NCI-H748 (cell line): Measurements from ENCODE around the gene DVL2.

ENCODE experiments used
- DNase-seq: peaks from one replicate; lab custom pipeline; 2025; ENCODE audit not compliant: unreplicated experiment; lab: John Stamatoyannopoulos, UW

Gene DVL2

GRCh38 chr17:7219812-7220592 lies 14.3 kb downstream of the DVL2 start, which contains the start of the genes ACADVL and DLG4:
Gene ACADVL (plus strand): TSS chr17:7219938. CDS start chr17:7219985, 47 bp downstream.
Gene DLG4 (minus strand): TSS chr17:7219836.
- peak; percentile 83 for DNase-seq

GRCh38 chr17:7219229-7219811 lies 15.0 kb downstream of the DVL2 start:
- no peak for DNase-seq

DNA sequence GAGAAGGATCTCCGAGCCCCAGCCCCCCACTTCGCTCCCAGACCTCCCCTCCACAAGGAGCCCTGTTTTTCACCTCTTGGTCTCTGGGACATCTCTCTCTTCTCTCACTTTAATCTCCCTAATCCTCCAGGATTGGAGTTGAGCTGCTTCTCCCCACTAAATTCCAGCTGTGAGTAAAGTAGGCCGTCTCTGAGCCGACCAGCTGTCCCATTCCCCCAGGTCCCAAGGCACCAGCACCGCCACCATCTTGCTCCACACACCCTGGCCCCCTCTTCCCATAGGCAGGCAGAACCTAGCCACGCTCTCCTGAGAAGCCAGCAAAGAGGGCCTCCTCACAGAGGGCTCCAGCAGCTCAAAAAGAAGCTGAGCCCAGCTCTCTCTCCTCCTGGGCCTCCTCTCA lies 15.6 kb downstream of the DVL2 start:
- DNase-seq, result no peak

GRCh38 chr17:7218166-7218565 lies 16.2 kb downstream of the DVL2 start:
- DNase-seq, result no peak

DNA sequence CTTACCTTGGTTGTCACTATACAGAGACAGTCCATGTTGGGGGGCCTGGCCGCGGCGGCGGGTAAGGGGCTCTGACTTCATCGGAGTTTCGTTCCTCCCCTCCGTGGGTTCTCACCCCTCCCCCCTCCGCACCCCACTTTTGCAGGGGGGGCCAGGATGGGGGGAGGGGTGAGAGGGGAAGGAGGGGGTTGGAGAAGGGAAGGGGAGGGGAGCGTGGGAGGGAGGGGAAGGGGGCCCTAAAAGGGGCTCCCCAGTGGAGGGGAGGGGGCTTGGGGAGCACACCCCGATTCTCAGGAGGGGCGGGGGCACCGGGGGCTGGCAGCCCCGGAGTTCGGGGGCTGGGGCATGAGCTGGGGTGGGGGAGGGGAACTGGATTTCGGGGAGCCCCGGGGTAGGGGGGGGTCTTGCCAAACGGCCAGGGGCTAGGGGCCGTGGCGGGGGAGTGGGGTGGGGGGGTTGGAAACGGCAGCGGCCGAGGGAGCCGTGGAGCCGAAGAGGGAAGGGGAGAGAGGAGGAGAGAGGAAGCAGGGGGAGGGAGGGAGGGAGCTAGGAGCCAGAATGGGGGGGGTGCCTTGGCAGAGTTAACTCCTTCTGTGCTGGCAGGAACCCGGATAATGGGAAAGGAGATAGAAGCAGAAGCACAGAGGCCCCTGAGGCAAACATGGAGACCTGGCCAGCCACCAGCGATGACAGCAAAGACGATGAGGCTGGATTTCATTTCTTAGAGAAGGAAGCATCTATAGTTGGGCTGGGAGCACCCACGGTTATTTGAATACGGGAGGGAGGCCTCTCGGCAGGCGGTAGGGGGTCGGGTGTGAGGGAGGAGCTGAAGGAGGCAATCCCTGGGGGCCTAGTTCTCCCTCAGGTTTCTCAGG lies 17.0 kb downstream of the DVL2 start:
- DNase-seq, result peak; percentile 59

GRCh38 chr17:7216242-7217112 lies 17.8 kb downstream of the DVL2 start:
- DNase-seq, result no peak

DNA sequence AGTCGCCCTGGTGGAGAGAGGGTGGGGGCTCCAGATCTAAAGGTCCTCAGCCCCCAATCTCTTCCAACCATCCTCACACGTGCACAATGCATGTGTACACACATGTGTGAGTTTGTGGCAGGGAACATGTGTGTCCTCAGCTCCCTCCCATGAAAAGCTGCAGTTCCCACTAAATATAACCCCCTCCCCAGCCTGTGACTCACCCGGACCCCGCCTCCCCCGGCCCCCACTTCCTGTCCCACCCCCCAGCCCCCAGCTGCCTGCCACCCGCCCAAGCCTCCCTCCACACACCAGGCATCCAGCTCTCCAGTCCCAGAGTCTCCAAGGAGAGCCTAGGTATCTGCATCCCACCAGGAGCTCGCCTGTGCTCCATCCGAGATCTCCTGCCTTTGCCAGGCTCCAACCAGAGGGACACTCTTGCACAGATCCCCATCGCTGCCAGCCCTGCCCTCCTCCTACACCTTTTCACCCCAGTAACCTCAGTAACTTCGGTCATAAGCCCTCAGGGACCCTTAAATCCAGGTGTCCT lies 18.6 kb downstream of the DVL2 start:
- DNase-seq, result peak; percentile 50

- no peak for DNase-seq
Measured at GRCh38 chr17:7215136-7215638, 19.1 kb downstream of the DVL2 start.

GRCh38 chr17:7214300-7215135 lies 19.8 kb downstream of the DVL2 start:
- DNase-seq, result peak; percentile 100

- peak; percentile 100 for DNase-seq
Measured at GRCh38 chr17:7213895-7214299, 20.4 kb downstream of the DVL2 start.

- DNase-seq, result no peak
Measured at GRCh38 chr17:7211491-7212273, 22.6 kb downstream of the DVL2 start.

DNA sequence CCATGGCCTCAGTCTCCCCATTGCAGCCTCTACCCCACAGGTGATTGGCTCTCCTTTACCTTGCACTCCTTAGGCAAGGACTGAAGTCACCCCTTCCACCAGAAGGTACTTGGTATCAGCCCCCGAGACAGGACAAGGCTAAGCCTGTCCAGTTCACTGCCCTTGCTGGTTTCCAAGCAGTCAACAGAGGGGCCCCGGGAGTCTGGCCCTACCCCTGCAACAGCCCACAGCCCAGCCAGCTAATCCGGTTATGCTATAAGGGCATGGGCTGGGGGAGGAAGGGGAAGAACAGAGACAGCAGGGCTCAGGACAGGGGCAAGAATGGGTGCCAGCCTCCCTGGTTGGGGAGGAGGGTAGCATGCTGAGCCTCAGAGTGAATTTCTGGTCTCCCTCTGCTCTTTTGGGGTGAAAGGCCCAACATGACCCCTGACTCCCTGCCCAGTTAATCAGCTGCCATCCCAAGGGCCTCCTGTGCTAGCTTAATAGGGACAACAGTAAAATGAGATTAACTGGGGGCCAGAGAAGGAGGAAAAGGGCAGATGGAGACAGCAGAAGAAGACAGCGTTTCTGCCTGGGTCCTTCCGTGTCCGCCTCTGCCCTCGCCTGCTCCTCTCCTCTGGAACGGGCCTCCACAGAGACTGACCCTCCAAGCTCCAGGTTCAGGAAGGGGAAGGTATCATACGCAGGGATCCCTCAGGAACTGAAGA lies 25.4 kb downstream of the DVL2 start:
- no peak for DNase-seq

- DNase-seq, result no peak
Measured at GRCh38 chr17:7208027-7208571, 26.2 kb downstream of the DVL2 start.

DNA sequence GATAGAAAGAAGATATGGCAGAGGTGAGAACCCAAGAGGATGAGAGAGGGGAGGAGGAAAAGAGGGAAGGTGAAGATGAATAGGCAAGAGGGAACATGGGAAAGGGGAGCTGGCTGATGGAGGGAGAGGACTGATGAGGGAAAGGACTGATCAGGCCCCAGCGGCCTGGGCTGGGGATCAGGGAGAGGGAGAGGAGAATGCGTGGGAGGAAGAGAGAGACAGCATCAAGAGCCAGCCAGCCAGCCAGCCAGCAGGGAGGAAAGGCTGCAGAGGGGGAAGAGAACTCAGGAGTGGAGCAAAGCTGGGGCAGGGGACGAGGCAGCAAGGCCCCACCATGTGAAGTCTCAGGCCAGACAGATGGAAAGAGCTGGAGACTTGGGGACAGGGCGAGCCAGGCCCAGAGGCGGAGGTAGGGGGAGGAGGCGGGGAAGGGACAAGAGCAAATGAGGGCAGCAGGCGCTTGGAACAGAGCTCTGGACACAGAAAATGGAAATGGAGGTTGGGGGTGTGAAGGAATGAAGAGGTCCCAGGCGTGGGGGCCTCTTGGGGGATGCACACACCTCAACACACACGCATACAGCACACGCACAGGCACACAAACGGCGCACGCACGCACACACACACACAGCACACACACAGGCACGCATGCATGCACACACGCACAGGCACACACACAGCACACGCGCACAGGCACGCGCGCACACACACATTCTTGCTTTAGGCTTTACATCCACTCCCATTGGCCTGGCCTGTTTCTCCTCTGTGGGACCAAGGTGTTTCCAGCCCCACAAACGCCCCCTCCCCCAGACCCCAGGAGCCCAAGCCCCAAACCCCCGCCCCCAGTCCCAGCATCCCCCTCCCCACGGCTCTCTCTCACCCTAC lies 27.0 kb downstream of the DVL2 start:
- no peak for DNase-seq

DNA sequence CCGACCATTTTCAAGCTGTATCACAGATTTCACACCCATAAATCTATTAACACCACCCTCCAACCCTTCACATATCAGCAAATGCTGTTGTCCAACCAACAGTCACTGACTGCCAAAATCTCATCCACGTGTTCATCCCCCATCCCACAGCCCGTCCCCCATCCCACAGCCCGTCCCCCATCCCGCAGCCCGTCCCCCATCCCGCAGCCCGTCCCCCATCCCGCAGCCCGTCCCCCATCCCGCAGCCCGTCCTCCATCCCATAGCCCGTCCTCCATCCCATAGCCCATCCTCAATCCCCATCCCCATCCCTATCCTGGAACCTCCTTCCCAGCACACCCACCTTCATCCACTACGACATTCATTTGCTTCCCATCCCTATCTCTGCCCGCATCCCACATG lies 28.8 kb downstream of the DVL2 start:
- DNase-seq, result no peak

GRCh38 chr17:7204828-7205461 lies 29.4 kb downstream of the DVL2 start:
- DNase-seq, result peak; percentile 100
